ENCODE measurements around the gene TBC1D24. TPM values are rescaled to one million over a fixed set of nuclear protein-coding genes. Genes with fewer than 3 reads are reported as not detected.
A peak's percentile ranks its signal among the peaks of the same experiment; 100 is the strongest.

Gene TBC1D24
- total and polyA plus RNA-seq, 9 of the 15 experiments (the other 6 are each of a cell fraction or from before 2014, with no cell fraction given) = 1.7 to 22.6 (median 7.2) TPM

DNA sequence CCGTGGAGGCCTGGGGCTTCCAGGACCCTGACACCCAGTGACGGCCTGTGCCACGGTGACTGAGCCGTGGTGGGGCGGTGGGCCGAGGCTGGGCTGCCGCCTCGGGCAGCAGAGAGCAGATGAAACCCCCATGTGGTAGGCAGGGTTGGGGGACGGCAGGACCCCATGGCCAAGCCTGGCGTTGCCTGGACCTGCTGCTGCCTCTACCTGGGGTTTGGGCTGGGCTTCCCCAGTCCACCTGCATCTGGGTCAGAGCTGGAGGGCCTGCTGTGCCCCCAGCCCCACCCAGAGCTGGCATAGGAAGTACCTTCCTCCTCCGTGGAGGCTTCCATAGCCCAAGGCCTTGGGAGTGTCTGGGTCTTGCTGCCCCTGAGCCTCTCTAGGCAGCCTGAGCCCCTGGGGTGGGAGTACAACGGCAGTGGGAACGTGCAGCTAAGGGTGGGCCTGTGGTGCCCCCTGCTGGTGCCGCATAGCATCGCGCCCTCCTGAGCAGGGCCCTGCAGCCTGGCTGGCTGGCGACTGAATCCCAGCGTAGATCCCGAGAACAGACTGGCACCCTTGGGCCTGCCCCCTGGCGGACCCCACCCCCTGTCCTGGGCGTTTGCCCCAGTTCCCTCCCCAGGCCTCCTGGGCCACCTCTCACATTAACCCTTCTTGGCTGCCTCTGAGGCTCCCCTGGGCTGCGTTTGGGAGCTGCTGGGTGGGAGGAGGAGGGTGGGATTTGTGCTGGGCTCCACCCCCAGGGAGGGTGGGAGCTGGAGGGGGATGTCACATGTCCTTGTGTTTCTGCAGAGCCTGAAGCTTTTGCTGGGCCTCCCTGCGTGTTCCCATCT, 26.2 kb downstream of the TBC1D24 start:
- BruUV-seq (replicated peaks) = no TSS peak
- Histone ChIP-seq H3K36me3 (ENCODE audit: control insufficient read depth, insufficient read depth, low read length) (peaks cover 63% of the 10 kb centered on the region; the same call in 2 of the 3 replicates), H3K4me1 (replicated peaks in 1 of 2; ENCODE audit: control insufficient read depth in 2 of 2, insufficient read depth in 2 of 2, low read length in 2 of 2) (peaks cover 17 to 70% of the 10 kb centered on the region in 2 experiments), H3K79me2 (ENCODE audit: control insufficient read depth, insufficient read depth, low read length) (peaks cover 19% of the 10 kb centered on the region), H3K9me1 (ENCODE audit: control insufficient read depth, insufficient read depth, low read length) (no peaks in the 10 kb centered on the region), H3K4me3 (no peak overlapping the region), H3K27ac (ENCODE audit: extremely low read depth, low read depth, low read length) (no peak overlapping the region), H2AFZ (ENCODE audit: low read depth, low read length) (no peak overlapping the region), H3K27me3 (ENCODE audit: control insufficient read depth in 2 of 2, insufficient read depth in 2 of 2, low read length in 2 of 2) (no peaks in the 10 kb centered on the region), H3K4me2 (ENCODE audit: insufficient read depth, low read length) (no peak overlapping the region), H3K9ac (ENCODE audit: insufficient read depth in 1 of 2, low read depth in 2 of 2, low read length in 2 of 2) (peak overlapping the region in 1 of 2 experiments; percentile 82; a peak in 2 of 4 replicates), H4K20me1 (replicated peaks; ENCODE audit: control insufficient read depth, insufficient read depth, low read length) (peaks cover 9% of the 10 kb centered on the region), H3K9me3 (replicated peaks; ENCODE audit: control insufficient read depth, insufficient read depth, low read depth, low read length) (no peaks in the 10 kb centered on the region)
- ATAC-seq (peak; percentile 94), DNase-seq (ENCODE audit: extremely low read depth in 1 of 4, low spot score in 3 of 4) (peak; percentile 81 to 85 (median 84)), FAIRE-seq (peak; percentile 88)
- CTCF ChIA-PET (ENCODE audit: low intra/inter-chr PET ratio) = interaction anchor here (0.6 to 3.5 kb wide), 10 partner anchors 9 to 497 kb away, joined by 3 to 17 read pairs (median 3); partner anchors contain the start of genes ABCA3, CCNF and TBC1D24
- 39% methylated on average over 22 of the region's 23 CpGs for WGBS (ENCODE audit: insufficient coverage, low coverage, missing lambda C conversion rate)
- intact Hi-C loops (cut with micrococcal nuclease) (loop anchor here (1.0 to 10.0 kb wide), 4 partner anchors 34 to 205 kb away; partner anchors contain the start of genes ABCA3 and CCNF), in situ Hi-C loops (cut with MboI) (no loop called here)
- POLR2A ChIA-PET = interaction anchor here (0.5 to 1.2 kb wide), 14 partner anchors 9 to 346 kb away, joined by 3 to 4 read pairs (median 3); partner anchors contain the start of gene TRAF7
- TF ChIP-seq, protein P1, sequence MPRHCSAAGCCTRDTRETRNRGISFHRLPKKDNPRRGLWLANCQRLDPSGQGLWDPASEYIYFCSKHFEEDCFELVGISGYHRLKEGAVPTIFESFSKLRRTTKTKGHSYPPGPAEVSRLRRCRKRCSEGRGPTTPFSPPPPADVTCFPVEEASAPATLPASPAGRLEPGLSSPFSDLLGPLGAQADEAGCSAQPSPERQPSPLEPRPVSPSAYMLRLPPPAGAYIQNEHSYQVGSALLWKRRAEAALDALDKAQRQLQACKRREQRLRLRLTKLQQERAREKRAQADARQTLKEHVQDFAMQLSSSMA (CRISPR knock-in tag; IDR thresholded peaks at IDR 0.05) = no peak
- TF ChIP-seq, protein P2, sequence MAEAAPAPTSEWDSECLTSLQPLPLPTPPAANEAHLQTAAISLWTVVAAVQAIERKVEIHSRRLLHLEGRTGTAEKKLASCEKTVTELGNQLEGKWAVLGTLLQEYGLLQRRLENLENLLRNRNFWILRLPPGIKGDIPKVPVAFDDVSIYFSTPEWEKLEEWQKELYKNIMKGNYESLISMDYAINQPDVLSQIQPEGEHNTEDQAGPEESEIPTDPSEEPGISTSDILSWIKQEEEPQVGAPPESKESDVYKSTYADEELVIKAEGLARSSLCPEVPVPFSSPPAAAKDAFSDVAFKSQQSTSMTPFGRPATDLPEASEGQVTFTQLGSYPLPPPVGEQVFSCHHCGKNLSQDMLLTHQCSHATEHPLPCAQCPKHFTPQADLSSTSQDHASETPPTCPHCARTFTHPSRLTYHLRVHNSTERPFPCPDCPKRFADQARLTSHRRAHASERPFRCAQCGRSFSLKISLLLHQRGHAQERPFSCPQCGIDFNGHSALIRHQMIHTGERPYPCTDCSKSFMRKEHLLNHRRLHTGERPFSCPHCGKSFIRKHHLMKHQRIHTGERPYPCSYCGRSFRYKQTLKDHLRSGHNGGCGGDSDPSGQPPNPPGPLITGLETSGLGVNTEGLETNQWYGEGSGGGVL (CRISPR knock-in tag; IDR thresholded peaks at IDR 0.05) = no peak
- no peak for TF ChIP-seq NCOR1 (IDR thresholded peaks at IDR 0.05)
- TF ChIP-seq GABPB2 (CRISPR knock-in tag; conservative IDR thresholded peaks at IDR 0.05) = no peak
- TF ChIP-seq ZNF57 (CRISPR knock-in tag; IDR thresholded peaks at IDR 0.05) = no peak
- TF ChIP-seq ZNF253 (CRISPR knock-in tag; conservative IDR thresholded peaks at IDR 0.05) = no peak
- no peak for TF ChIP-seq FOXM1 (IDR thresholded peaks at IDR 0.05; ENCODE audit: low read depth)
- TF ChIP-seq FOXM1 (CRISPR knock-in tag; IDR thresholded peaks at IDR 0.05; ENCODE audit: low read depth) = no peak
- TF ChIP-seq, protein P3, sequence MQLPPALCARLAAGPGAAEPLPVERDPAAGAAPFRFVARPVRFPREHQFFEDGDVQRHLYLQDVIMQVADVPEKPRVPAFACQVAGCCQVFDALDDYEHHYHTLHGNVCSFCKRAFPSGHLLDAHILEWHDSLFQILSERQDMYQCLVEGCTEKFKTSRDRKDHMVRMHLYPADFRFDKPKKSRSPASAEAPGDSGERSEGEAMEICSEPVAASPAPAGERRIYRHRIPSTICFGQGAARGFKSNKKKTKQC (CRISPR knock-in tag; IDR thresholded peaks at IDR 0.05) = no peak
- TF ChIP-seq ZNF239 (CRISPR knock-in tag; IDR thresholded peaks at IDR 0.05) = no peak
- no peak for TF ChIP-seq BDP1 (IDR thresholded peaks at IDR 0.05; ENCODE audit: insufficient read depth, insufficient read length)
- no peak for TF ChIP-seq ZNF589 (CRISPR knock-in tag; IDR thresholded peaks at IDR 0.05; ENCODE audit: low read depth)
- no peak for TF ChIP-seq YBX1 (IDR thresholded peaks at IDR 0.05)
- TF ChIP-seq, protein P4, sequence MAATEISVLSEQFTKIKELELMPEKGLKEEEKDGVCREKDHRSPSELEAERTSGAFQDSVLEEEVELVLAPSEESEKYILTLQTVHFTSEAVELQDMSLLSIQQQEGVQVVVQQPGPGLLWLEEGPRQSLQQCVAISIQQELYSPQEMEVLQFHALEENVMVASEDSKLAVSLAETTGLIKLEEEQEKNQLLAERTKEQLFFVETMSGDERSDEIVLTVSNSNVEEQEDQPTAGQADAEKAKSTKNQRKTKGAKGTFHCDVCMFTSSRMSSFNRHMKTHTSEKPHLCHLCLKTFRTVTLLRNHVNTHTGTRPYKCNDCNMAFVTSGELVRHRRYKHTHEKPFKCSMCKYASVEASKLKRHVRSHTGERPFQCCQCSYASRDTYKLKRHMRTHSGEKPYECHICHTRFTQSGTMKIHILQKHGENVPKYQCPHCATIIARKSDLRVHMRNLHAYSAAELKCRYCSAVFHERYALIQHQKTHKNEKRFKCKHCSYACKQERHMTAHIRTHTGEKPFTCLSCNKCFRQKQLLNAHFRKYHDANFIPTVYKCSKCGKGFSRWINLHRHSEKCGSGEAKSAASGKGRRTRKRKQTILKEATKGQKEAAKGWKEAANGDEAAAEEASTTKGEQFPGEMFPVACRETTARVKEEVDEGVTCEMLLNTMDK (IDR thresholded peaks at IDR 0.05; ENCODE audit: borderline replicate concordance, insufficient read depth, low read depth, low read length, poor library complexity, severe bottlenecking) = peak; percentile 81
- TF ChIP-seq RFX1 (IDR thresholded peaks at IDR 0.05) = no peak
- TF ChIP-seq CEBPB (tag; IDR thresholded peaks at IDR 0.05) = no peak
- no peak for TF ChIP-seq ZNF444 (CRISPR knock-in tag; IDR thresholded peaks at IDR 0.05)
- TF ChIP-seq MCM7 (IDR thresholded peaks at IDR 0.05) = no peak
